Left ventricle myocardium inferior (tissue), 1 donor: ENCODE data around the gene ZNF488. TPM values are rescaled to one million over a fixed set of nuclear protein-coding genes. Genes with fewer than 3 reads are reported as not detected.

Experiments used
- DNase-seq: peaks from one replicate; pipeline ENCODE4 v3.0.0-alpha.2; 2020
- H3K27ac ChIP-seq: fragments of 200-600 bp; replicated peaks from 2 replicates; pipeline ENCODE4 v1.8.0; 2021
- H3K27me3 ChIP-seq: fragments of 200-600 bp; 2 replicates; pipeline ENCODE4 v1.8.0; 2021; ENCODE audit warnings: low read depth
- H3K36me3 ChIP-seq: fragments of 200-600 bp; 2 replicates; pipeline ENCODE4 v1.8.0; 2021
- H3K4me1 ChIP-seq: fragments of 200-600 bp; 2 replicates; pipeline ENCODE4 v1.8.0; 2021
- H3K4me3 ChIP-seq: fragments of 200-600 bp; 2 replicates; pipeline ENCODE4 v1.8.0; 2021; ENCODE audit warnings: mild to moderate bottlenecking, moderate library complexity
- H3K9me3 ChIP-seq: fragments of 200-600 bp; replicated peaks from 2 replicates; pipeline ENCODE4 v1.8.0; 2021
- intact Hi-C: fragments of 100-400 bp; cut with micrococcal nuclease; formaldehyde crosslinking; loops from one replicate; pipeline ENCODE4 v1.11.0; 2022
- total RNA-seq: library from RNA; stranded (reverse); fragmentation: NEBNext Ultra II Directional; extraction: Animal tissue kit (Norgen Biotek cat#: 25700); gene quantifications from one replicate; pipeline ENCODE4 v1.2.1, GENCODE V29; 2021
- TF ChIP-seq, protein P1 (sequence below): fragments of 200-600 bp; IDR thresholded peaks from 2 replicates; pipeline ENCODE4 v1.8.0; 2021; ENCODE audit warnings: antibody characterized with exemption, mild to moderate bottlenecking, borderline replicate concordance
- donor health status: DM: no; HTN: yes; CAD: no; lungs with severe emphysema.

The ZNF488 gene
- total RNA-seq, 1 donor from 2014 or later, result 0.05 TPM

- no peaks in the 10 kb centered on the region for H3K36me3 ChIP-seq
- no peaks in the 10 kb centered on the region for H3K27me3 ChIP-seq
- H3K4me1 ChIP-seq, result peaks cover 10% of the 10 kb centered on the region
- DNase-seq, result no peak
- no peaks in the 10 kb centered on the region for H3K9me3 ChIP-seq
- no peak overlapping the region for H3K4me3 ChIP-seq
- no peak overlapping the region for H3K27ac ChIP-seq
- TF ChIP-seq, protein P1, sequence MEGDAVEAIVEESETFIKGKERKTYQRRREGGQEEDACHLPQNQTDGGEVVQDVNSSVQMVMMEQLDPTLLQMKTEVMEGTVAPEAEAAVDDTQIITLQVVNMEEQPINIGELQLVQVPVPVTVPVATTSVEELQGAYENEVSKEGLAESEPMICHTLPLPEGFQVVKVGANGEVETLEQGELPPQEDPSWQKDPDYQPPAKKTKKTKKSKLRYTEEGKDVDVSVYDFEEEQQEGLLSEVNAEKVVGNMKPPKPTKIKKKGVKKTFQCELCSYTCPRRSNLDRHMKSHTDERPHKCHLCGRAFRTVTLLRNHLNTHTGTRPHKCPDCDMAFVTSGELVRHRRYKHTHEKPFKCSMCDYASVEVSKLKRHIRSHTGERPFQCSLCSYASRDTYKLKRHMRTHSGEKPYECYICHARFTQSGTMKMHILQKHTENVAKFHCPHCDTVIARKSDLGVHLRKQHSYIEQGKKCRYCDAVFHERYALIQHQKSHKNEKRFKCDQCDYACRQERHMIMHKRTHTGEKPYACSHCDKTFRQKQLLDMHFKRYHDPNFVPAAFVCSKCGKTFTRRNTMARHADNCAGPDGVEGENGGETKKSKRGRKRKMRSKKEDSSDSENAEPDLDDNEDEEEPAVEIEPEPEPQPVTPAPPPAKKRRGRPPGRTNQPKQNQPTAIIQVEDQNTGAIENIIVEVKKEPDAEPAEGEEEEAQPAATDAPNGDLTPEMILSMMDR, result no peak
- intact Hi-C loops, result no loop called here
Observed at GRCh38 chr10:47364911-47365310, 19.2 kb downstream of the ZNF488 start.

GRCh38 chr10:47364366-47364765 lies 19.7 kb downstream of the ZNF488 start:
- no peak for DNase-seq

DNA sequence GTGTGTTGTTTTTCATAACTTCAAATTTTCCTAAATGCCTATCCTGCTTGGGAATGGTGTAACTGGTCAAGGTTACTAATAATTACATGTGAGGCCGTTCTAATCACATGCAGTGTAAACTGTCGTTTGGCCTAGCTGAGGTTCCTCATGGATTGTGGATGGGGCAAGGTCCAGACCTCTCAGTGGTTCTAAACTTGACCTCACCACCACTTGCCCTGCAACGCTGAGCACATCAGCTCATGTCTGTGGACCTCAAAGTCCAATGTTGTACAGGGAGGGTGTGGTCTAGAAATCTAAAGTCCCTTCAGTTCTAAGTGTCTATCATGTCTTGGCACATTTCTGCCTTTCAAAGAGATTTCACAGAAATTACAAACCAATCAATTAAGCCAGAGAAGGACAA lies 20.3 kb downstream of the ZNF488 start:
- Histone ChIP-seq H3K4me1 (peaks cover 10% of the 10 kb centered on the region), H3K36me3 (no peaks in the 10 kb centered on the region), H3K27ac (no peak overlapping the region), H3K9me3 (no peaks in the 10 kb centered on the region), H3K4me3 (no peak overlapping the region), H3K27me3 (no peaks in the 10 kb centered on the region)
- TF ChIP-seq, protein P1, result no peak
- DNase-seq, result no peak
- intact Hi-C loops, result no loop called here

More at GRCh38 chr10:47364366-47364765, 19.7 kb downstream of the ZNF488 start:
- Histone ChIP-seq H3K36me3 (no peaks in the 10 kb centered on the region), H3K9me3 (no peaks in the 10 kb centered on the region), H3K27me3 (no peaks in the 10 kb centered on the region), H3K4me1 (peaks cover 10% of the 10 kb centered on the region), H3K27ac (no peak overlapping the region), H3K4me3 (no peak overlapping the region)
- TF ChIP-seq, protein P1, result no peak
- intact Hi-C loops, result no loop called here

DNA sequence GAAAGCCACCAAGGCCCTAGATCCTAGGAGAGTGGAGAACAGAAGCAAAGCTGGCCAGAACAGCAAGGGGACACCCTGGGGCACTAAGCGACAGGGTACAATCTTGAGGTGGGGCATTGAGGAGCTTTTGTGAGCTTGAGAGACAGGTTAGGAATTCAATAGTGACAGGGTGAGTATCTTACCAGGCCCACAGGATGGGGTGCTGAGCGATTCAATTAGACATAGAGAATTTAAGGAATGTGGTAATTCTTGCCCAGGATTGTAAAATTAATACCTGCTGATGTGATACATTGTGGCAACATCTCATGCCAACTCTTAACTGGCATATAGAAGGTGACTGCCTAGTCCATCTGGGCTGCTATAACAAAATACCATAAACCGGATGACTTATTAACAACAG lies 21.9 kb downstream of the ZNF488 start:
- intact Hi-C loops, result no loop called here
- DNase-seq, result no peak
- no peaks in the 10 kb centered on the region for H3K36me3 ChIP-seq
- no peak overlapping the region for H3K4me3 ChIP-seq
- H3K27ac ChIP-seq, result no peak overlapping the region
- H3K9me3 ChIP-seq, result no peaks in the 10 kb centered on the region
- peaks cover 10% of the 10 kb centered on the region for H3K4me1 ChIP-seq
- H3K27me3 ChIP-seq, result no peaks in the 10 kb centered on the region
- TF ChIP-seq, protein P1, result no peak

GRCh38 chr10:47361293-47361692 lies 22.8 kb downstream of the ZNF488 start:
- H3K36me3 ChIP-seq, result no peaks in the 10 kb centered on the region
- H3K4me1 ChIP-seq, result peaks cover 10% of the 10 kb centered on the region
- TF ChIP-seq, protein P1, result peak; percentile 69
- intact Hi-C loops, result no loop called here
- H3K27me3 ChIP-seq, result no peaks in the 10 kb centered on the region
- no peak overlapping the region for H3K27ac ChIP-seq
- no peaks in the 10 kb centered on the region for H3K9me3 ChIP-seq
- H3K4me3 ChIP-seq, result no peak overlapping the region
- DNase-seq, result no peak
